IMR-90 (cell line): ENCODE measurements around the gene NPHP4. TPM values are rescaled to one million over a fixed set of nuclear protein-coding genes. Genes with fewer than 3 reads are reported as not detected.

Experiments used
- ATAC-seq: fragments of 200-7000 bp; cut with Tn5 transposase; 2 replicates; pipeline ENCODE4 v1.9.1; 2020; ENCODE audit warnings: low read depth, mild to moderate bottlenecking, moderate library complexity
- BruUV-seq: library from RNA; stranded (reverse); fragments of 400-500 nt; replicated peaks from 2 replicates; lab custom pipeline; 2021; lab: Mats Ljungman, UMichigan
- CTCF ChIA-PET: fragments of 300-600 bp; formaldehyde crosslinking; extraction: SDS; loops from one replicate; lab custom pipeline; 2021; ENCODE audit warnings: antibody characterized with exemption; lab: Yijun Ruan, JAX
- POLR2A ChIA-PET: fragments of 300-600 bp; sonication (Branson Sonifier 250); formaldehyde crosslinking; loops from one replicate; lab custom pipeline; 2022; ENCODE audit warnings: antibody characterized with exemption; ENCODE audit not compliant: unreplicated experiment; lab: Charles Lee
- DNase-seq: peaks from one replicate; pipeline ENCODE4 v3.0.0; 2013
- H2AFZ ChIP-seq: replicated peaks from 2 replicates; pipeline ENCODE3; 2013; ENCODE audit warnings: low read length, mild to moderate bottlenecking; ENCODE audit not compliant: poor library complexity
- H2AK5ac ChIP-seq: 2 replicates; pipeline ENCODE4 v1.6.1; 2013; ENCODE audit warnings: low read depth, low read length, inconsistent platforms
- H2AK9ac ChIP-seq: replicated peaks from 2 replicates; pipeline ENCODE3; 2013; ENCODE audit warnings: mild to moderate bottlenecking, low read depth, low read length, moderate library complexity; ENCODE audit not compliant: poor library complexity
- H2BK120ac ChIP-seq: 2 replicates; pipeline ENCODE4 v1.6.1; 2013; ENCODE audit warnings: low read depth, low read length, inconsistent platforms
- H2BK15ac ChIP-seq: 3 replicates; pipeline ENCODE4 v1.6.1; 2013; ENCODE audit warnings: low read depth, low read length, inconsistent platforms
- H2BK20ac ChIP-seq: 2 replicates; pipeline ENCODE4 v1.6.1; 2013; ENCODE audit warnings: low read depth, mild to moderate bottlenecking, inconsistent platforms, low read length, moderate library complexity
- H2BK5ac ChIP-seq: 2 replicates; pipeline ENCODE4 v1.6.1; 2013; ENCODE audit warnings: mild to moderate bottlenecking, low read depth, low read length, inconsistent platforms; ENCODE audit not compliant: poor library complexity, severe bottlenecking
- H3K14ac ChIP-seq: replicated peaks from 2 replicates; pipeline ENCODE4 v1.6.1; 2013; ENCODE audit warnings: low read depth, low read length, inconsistent platforms
- H3K18ac ChIP-seq: 2 replicates; pipeline ENCODE4 v1.6.1; 2013; ENCODE audit warnings: low read depth, low read length, control low read depth
- H3K23ac ChIP-seq: 2 replicates; pipeline ENCODE4 v1.6.1; 2013; ENCODE audit warnings: low read depth, low read length, inconsistent platforms
- H3K27ac ChIP-seq: 2 replicates; pipeline ENCODE4 v1.5.1; 2013; ENCODE audit warnings: mild to moderate bottlenecking, control low read depth, low read length; ENCODE audit not compliant: insufficient read depth
- H3K27me3 ChIP-seq: 2 replicates; pipeline ENCODE4 v1.6.1; 2013; ENCODE audit warnings: low read length; ENCODE audit not compliant: control insufficient read depth, insufficient read depth
- H3K36me3 ChIP-seq: 2 replicates; pipeline ENCODE4 v1.6.1; 2013; ENCODE audit warnings: low read length, mixed read lengths; ENCODE audit not compliant: control insufficient read depth, insufficient read depth
- H3K4ac ChIP-seq: 2 replicates; pipeline ENCODE4 v1.6.1; 2013; ENCODE audit warnings: low read depth, low read length, inconsistent platforms
- H3K4me1 ChIP-seq: 2 replicates; pipeline ENCODE4 v1.6.1; 2013; ENCODE audit warnings: low read length, mixed read lengths; ENCODE audit not compliant: control insufficient read depth, insufficient read depth
- H3K4me2 ChIP-seq: 2 replicates; pipeline ENCODE4 v1.6.1; 2013; ENCODE audit warnings: low read depth, mild to moderate bottlenecking, control low read depth, low read length, moderate library complexity
- H3K4me3 ChIP-seq: 2 replicates; pipeline ENCODE4 v1.5.1; 2013; ENCODE audit warnings: low read depth, mild to moderate bottlenecking, control low read depth, low read length, moderate library complexity; ENCODE audit not compliant: insufficient read depth
- H3K56ac ChIP-seq: 2 replicates; pipeline ENCODE4 v1.6.1; 2013; ENCODE audit warnings: low read length, inconsistent platforms; ENCODE audit not compliant: insufficient read depth; ENCODE audit errors: extremely low read depth
- H3K79me1 ChIP-seq, 2 experiments: 2 replicates each; pipeline ENCODE4 v1.6.1; 2013; ENCODE audit warnings: low read length in 2 of 2, inconsistent platforms in 1 of 2, low read depth in 1 of 2
- H3K9ac ChIP-seq: 2 replicates; pipeline ENCODE4 v1.6.1; 2013; ENCODE audit warnings: low read depth, low read length, control low read depth
- H3K9me1 ChIP-seq: 2 replicates; pipeline ENCODE4 v1.6.1; 2013; ENCODE audit warnings: low read length, inconsistent platforms; ENCODE audit not compliant: insufficient read depth
- H3K9me3 ChIP-seq: 2 replicates; pipeline ENCODE4 v1.6.1; 2013; ENCODE audit warnings: low read length; ENCODE audit not compliant: control insufficient read depth, insufficient read depth
- H4K20me1 ChIP-seq: 2 replicates; pipeline ENCODE4 v1.6.1; 2013; ENCODE audit warnings: low read length, inconsistent platforms; ENCODE audit not compliant: insufficient read depth
- H4K5ac ChIP-seq: 2 replicates; pipeline ENCODE4 v1.6.1; 2013; ENCODE audit warnings: mild to moderate bottlenecking, low read depth, low read length, control low read depth
- H4K8ac ChIP-seq, 2 experiments: 2 replicates each; pipeline ENCODE4 v1.6.1; 2013; ENCODE audit warnings: low read depth in 2 of 2, low read length in 2 of 2, control low read depth in 1 of 2, inconsistent platforms in 1 of 2
- H4K91ac ChIP-seq: 2 replicates; pipeline ENCODE4 v1.6.1; 2013; ENCODE audit warnings: low read depth, low read length, inconsistent platforms; ENCODE audit not compliant: insufficient read depth
- MAZ ChIP-seq: IDR thresholded peaks from 2 replicates; pipeline ENCODE4 v1.6.1; 2012; ENCODE audit warnings: low read depth, mild to moderate bottlenecking, low read length, improper control_type of control experiment, moderate library complexity, borderline replicate concordance
- WGBS, 2 experiments: methylation state at CpG; one replicate each; pipeline versions ENCODE4 v1.1.5 to v1.1.7; 2013; ENCODE audit warnings: missing lambda C conversion rate in 2 of 2; ENCODE audit not compliant: insufficient read length in 1 of 2; ENCODE audit errors: extremely low coverage in 2 of 2; 5-methylcytosine and 5-hydroxymethylcytosine counted together
- dilution Hi-C: fragments of 300-500 bp; cut with HindIII; formaldehyde crosslinking; loops from one replicate; pipeline ENCODE4 v1.14.3; 2018; ENCODE audit warnings: low sequenced_read_pairs; ENCODE audit not compliant: unreplicated experiment
- in situ Hi-C: fragments of 300-500 bp; cut with MboI; formaldehyde crosslinking; loops from 3 replicates; pipeline ENCODE4 v1.14.3; 2019; ENCODE audit warnings: low sequenced_read_pairs, inconsistent platforms, mixed read lengths
- intact Hi-C: fragments of 100-400 bp; cut with micrococcal nuclease; formaldehyde crosslinking; loops from 2 replicates; pipeline ENCODE4 v1.10.0; 2022
- polyA plus RNA-seq, 3 experiments: library from polyadenylated mRNA; depleted of rRNA; stranded (reverse); fragments of >200 nt; gene quantifications; 2 replicates each; pipeline ENCODE4 v1.2.3, GENCODE V29; 2012; ENCODE audit warnings: low replicate concordance in 1 of 3
- total RNA-seq: library from RNA; depleted of rRNA; stranded (reverse); fragments of >200 nt; gene quantifications from 2 replicates; pipeline ENCODE4 v1.2.3, GENCODE V29; 2012

NPHP4 gene
- total and polyA plus RNA-seq, 2 of the 4 experiments (the other 2 are of a cell fraction) = 2.0 to 5.5 TPM

GRCh38 chr1:5885471-5886139 lies 106.6 kb downstream of the NPHP4 start:
- intact Hi-C loops = no loop called here
- dilution Hi-C loops = no loop called here
- H3K4me1 ChIP-seq = no peaks in the 10 kb centered on the region; the same call in 1 of the 2 replicates

More at GRCh38 chr1:5885471-5886139, 106.6 kb downstream of the NPHP4 start:
- Histone ChIP-seq H3K18ac (no peak overlapping the region), H3K27me3 (no peaks in the 10 kb centered on the region), H4K5ac (no peak overlapping the region), H3K9me1 (0 out of 2 replicates have a peak, but pooled peaks cover 3% of the 10 kb centered on the region), H3K36me3 (peaks cover 7% of the 10 kb centered on the region; the same call in 1 of the 2 replicates), H3K56ac (no peak overlapping the region), H3K9me3 (peaks cover under 1% of the 10 kb centered on the region; the same call in 1 of the 2 replicates), H4K91ac (no peak overlapping the region), H2BK120ac (no peak overlapping the region), H3K4ac (no peak overlapping the region), H3K4me3 (no peak overlapping the region), H2AK9ac (no peak overlapping the region), H2BK20ac (no peak overlapping the region), H3K23ac (no peak overlapping the region), H2BK5ac (no peak overlapping the region), H4K20me1 (no peaks in the 10 kb centered on the region), H3K79me1 (no peaks in the 10 kb centered on the region), H2AFZ (no peak overlapping the region), H3K27ac (no peak overlapping the region), H3K4me2 (no peak overlapping the region), H3K9ac (no peak overlapping the region), H2BK15ac (no peak overlapping the region), H3K14ac (no peak overlapping the region), H4K8ac (no peak overlapping the region), H2AK5ac (no peak overlapping the region)
- ATAC-seq = no peak
- POLR2A ChIA-PET = no interaction called here
- DNase-seq = no peak
- in situ Hi-C loops = no loop called here
- no peak for TF ChIP-seq MAZ
- BruUV-seq = no TSS peak
- CTCF ChIA-PET = no interaction called here
- WGBS, 2 experiments = 85% methylated on average over 6 of the region's 18 CpGs; no CpG with 5 or more reads in 1 of the 2 experiments
